HG03064 (cell line): ENCODE measurements around the gene OAS2.

Experiments
- ATAC-seq: cut with Tn5 transposase; IDR thresholded peaks from one replicate; pipeline ENCODE4 v1.9.1; 2021; ENCODE audit warnings: low read depth; ENCODE audit not compliant: unreplicated experiment

The OAS2 gene

DNA sequence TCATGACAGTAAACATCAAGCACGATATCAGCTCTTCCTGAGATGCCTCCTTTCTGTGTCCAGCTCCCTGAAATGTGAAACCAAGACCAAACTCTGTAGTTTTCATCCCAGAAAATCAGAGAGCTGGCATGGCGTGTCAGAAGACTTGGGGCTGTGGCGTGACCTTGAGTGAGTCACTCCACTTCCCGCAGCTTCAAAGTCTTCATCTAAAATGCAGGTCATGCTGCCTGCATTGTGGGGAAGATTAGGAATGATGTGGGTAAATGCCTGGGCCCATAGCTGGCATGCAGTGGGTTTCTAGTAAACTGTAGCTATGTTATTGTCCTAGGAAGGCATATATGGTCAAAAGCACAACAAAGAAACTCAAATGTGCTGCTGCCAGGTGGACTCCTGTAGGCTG lies 28.8 kb downstream of the OAS2 start:
- ATAC-seq: no peak

GRCh38 chr12:113010701-113011100 lies 32.4 kb downstream of the OAS2 start:
- ATAC-seq: no peak

- ATAC-seq: no peak
Measured at GRCh38 chr12:113014565-113014964, 36.2 kb downstream of the OAS2 start.

DNA sequence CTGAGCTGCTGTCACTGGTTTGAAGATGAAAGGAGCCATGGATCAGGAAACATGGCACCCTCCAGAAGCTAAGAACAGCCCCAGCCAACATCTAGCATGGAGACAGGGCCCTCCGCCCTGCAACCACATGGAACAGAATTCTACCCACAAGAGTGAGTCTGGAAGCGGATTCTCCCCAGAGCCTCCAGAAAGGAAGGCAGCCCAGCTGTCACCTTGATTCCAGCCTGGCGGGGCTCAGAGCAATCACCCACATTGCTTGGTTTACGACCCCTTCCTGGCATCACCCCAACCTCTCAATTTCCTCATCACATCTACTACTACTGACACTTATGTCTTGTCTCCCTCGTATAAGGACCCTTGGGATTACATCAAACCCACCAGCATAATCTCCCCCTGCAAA lies 38.5 kb downstream of the OAS2 start:
- ATAC-seq: no peak

DNA sequence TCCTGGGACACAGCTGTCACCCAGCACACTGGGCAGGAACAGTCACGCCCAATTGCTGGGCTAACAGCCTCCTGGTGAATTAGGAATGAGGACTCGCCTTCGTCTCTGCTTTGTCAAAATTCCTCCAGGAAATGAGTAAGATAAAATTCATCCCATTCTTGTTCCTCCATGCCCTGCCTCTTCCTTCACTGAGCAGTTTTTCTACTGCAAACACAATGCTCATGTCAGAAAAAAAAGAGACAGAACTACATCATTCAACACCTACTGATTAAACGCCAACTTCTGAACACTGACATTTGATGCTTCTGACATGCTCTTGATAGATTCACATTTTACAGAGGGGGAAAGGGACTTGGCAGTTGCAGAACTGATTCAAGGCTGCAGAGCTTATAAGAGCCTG lies 40.7 kb downstream of the OAS2 start:
- no peak for ATAC-seq

DNA sequence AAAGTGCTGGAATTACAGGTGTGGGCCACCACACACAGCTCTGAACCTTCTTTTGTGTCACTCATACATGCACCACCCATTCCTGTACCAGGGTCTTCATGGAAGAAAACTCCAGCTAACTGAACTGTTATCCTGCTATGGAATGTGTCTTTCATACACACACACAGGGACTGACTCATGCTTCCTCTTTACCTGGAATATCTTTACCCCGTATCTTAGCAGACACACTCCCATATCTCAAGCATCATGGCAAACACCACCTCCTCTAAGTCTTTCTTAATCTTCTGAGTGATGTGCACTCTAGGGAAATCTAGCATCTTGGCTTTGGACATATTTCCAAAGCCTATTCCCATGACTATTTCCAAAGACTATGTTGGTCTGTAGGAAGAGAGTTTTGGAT lies 43.2 kb downstream of the OAS2 start:
- no peak for ATAC-seq

GRCh38 chr12:113022563-113023297 lies 44.4 kb downstream of the OAS2 start:
- no peak for ATAC-seq

DNA sequence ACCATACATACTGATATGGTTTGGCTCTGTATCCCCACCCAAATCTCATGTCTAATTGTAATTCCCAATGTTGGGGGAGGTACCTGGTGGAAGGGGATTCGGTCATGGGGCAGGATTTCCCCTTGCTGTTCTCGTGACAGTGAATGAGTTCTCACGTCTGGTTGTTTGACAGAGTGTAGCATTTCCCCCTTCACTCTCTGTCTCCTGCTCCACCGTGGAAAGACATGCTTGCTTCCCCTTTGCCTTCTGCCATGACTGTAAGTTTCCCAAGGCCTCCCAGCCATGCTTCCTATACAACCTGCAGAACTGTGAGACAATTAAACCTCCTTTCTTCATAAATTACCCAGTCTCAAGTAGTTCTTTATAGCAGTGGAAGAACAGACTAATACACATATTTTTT lies 49.4 kb downstream of the OAS2 start:
- ATAC-seq: no peak

DNA sequence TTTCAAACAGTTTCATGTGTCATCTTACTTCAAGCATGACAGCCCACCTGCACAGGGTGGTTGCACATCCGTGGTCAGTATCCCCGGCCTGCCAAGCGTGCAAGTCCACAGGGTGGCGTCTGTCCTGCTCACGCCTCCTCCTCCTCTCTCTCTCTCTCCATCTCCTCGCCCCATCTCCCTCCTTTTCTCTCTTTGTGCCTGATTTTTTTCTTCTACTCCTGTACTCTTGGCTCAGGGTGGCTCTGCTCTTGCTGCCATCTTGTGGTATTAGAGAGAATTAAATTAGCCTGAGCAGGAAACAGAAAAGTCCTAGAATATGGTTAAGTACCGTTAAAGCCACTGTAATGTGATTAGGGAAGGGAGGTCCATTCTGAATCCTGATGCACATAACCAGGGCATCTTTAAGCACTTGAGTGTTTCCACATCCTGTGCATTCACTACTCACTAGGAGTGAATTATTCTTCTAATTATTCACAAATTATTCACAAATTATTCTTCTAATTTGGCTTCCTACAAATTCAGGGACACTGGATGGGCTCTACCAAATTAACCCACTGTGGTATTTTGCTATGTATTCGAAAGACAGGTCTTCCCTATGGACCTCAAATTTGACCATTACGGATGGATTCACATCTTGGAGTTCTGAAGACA lies 52.7 kb downstream of the OAS2 start:
- no peak for ATAC-seq

GRCh38 chr12:113039911-113040445 lies 61.7 kb downstream of the OAS2 start:
- ATAC-seq: no peak

DNA sequence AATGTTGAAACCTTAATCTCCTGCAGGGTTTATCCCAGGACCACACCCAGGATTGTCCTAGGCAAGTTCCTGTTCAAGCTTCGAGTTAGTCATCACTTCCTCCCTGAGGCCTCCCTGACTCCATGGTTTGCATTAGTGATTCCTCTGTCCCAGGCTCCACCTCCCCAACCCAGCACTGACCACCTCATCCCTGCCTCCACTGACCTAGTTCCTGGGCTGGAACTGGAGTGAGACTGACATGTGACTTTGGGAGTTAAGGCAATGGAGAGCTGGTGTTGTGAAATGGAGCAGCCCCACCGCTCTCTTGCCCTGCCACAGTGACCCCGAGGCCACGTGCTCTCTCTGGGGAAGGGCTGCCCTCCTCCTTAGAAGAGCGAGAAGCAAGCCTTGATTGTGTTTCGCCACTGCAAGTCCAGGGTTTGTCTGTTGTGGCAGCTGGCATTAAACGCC lies 62.4 kb downstream of the OAS2 start:
- ATAC-seq: no peak

- ATAC-seq: no peak
Measured at GRCh38 chr12:113041560-113041959, 63.2 kb downstream of the OAS2 start.

GRCh38 chr12:113043240-113043639 lies 64.9 kb downstream of the OAS2 start:
- no peak for ATAC-seq

- no peak for ATAC-seq
Measured at GRCh38 chr12:113044516-113044915, 66.2 kb downstream of the OAS2 start.

- no peak for ATAC-seq
Measured at GRCh38 chr12:113048716-113049127, 70.4 kb downstream of the OAS2 start.

- no peak for ATAC-seq
Measured at GRCh38 chr12:113049976-113050742, 71.8 kb downstream of the OAS2 start.

DNA sequence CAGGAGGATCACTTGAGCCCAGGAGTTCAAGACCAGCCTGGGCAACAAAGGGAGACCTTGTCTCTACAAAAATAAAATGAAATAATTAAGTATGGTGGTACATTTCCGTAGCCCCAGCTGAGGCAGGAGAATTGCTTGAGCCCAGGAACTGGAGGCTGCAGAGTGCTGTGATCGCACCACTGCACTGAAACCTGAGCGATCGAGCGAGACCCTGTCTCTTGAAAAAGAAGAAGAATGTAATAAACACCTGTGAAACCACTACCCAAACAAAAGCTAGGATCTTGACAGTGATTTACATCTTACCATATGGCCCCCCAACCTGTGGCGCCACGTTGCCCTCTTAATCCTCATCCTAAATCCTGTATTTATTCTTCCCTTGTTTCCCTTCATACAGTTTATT lies 72.5 kb downstream of the OAS2 start:
- ATAC-seq: no peak

DNA sequence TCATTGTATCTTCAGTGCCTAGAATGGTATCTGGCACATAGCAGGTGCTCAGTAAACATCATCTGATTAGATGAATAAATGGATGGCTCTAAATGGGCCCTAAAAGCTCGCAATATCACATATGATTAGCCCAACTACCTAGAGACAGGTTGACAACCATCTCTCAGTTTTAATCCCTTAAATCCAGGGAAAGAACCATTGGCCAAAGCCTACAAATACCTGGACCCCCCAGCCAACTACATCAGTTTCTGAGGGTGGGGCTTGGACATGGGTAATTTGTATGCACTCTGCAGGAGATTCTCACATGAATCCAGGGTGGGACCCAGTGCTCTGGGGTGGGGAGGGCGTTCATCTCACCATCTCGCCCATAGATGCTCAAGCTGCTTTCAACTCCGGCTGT lies 73.4 kb downstream of the OAS2 start:
- no peak for ATAC-seq

DNA sequence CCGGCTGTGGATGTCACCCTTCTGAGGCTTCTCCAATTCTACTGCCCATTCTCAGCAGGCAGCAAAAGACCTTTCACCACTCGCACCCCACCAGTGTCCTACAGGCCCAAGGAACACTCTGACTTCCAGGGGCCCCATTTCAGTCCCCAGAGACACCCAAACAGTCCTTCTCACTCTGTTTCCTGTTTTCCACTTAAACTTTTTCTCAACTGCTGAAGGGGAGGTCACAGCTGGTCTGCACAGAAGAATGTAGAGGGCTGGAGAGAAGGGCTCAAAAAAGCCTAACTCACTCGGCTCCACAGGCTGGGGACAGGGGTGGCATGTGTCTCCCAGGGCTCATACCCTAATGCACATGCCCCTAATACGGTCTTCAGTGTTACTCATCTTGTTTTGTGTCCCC lies 74.0 kb downstream of the OAS2 start:
- no peak for ATAC-seq

GRCh38 chr12:113054948-113055486 lies 76.7 kb downstream of the OAS2 start:
- no peak for ATAC-seq
